GM12892 (cell line): ENCODE data around the gene COG5.

ENCODE experiments used
- POLR2A ChIP-seq: IDR thresholded peaks from 2 replicates; pipeline ENCODE4 v1.6.1; 2011; ENCODE audit warnings: low read depth, low read length, control low read depth
- TAF1 ChIP-seq: IDR thresholded peaks from 2 replicates; pipeline ENCODE4 v1.6.1; 2011; ENCODE audit warnings: low read depth, mild to moderate bottlenecking, control low read depth, low read length, borderline replicate concordance

DNA sequence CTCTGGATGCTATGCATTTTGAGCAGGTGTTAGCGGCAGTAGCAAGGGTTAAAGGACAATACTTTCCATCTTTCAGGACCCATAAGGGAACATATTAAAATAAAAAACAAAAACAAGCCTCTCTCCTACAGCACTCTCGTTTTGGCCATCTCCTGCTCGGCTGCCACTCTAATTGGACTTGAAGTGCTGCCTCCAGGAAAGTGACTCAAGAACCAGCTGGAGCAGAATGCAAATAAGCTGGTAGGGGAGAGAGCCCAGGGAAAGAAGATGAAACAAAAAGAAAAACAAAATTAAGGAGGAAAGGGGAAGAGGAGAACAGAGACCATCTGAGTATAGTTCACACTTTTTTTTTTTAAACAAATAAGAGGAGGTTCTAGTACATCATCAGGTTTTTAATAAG lies 329.3 kb downstream of the COG5 start:
- TF ChIP-seq TAF1: no peak
- TF ChIP-seq POLR2A: no peak
